H1 (cell line): ENCODE results near the gene FAM240A. TPM values are rescaled to one million over a fixed set of nuclear protein-coding genes. Genes with fewer than 3 reads are reported as not detected.

Experiments
- CTCF ChIA-PET: fragments of 300-600 bp; sonication (Branson Sonifier 250); formaldehyde crosslinking; loops from one replicate; lab custom pipeline; 2021; ENCODE audit not compliant: partially characterized antibody; lab: Charles Lee
- POLR2A ChIA-PET: fragments of 300-600 bp; sonication (Branson Sonifier 250); formaldehyde crosslinking; loops from one replicate; lab custom pipeline; 2021; ENCODE audit warnings: inconsistent platforms; ENCODE audit not compliant: partially characterized antibody; lab: Charles Lee
- DNase-seq, 2 experiments: peaks; one replicate each; pipeline versions ENCODE4 v3.0.0 to v3.0.0-alpha.2; 2010 to 2022; ENCODE audit warnings: low spot score in 2 of 2, low read depth in 1 of 2, mixed read lengths in 1 of 2
- FAIRE-seq: peaks from 2 replicates; lab custom pipeline; 2011; peaks lifted over from hg19 to GRCh38; lab: Jason Lieb, UNC
- H2AFZ ChIP-seq: 2 replicates; pipeline ENCODE4 v1.8.1; 2012; ENCODE audit warnings: low read length, inconsistent platforms
- H2AK5ac ChIP-seq: 2 replicates; pipeline ENCODE4 v1.6.1; 2013; ENCODE audit warnings: low read depth, low read length
- H2BK120ac ChIP-seq: replicated peaks from 2 replicates; pipeline ENCODE3; 2013; ENCODE audit warnings: low read depth, low read length, inconsistent platforms
- H2BK12ac ChIP-seq: 2 replicates; pipeline ENCODE4 v1.6.1; 2013; ENCODE audit warnings: low read depth, low read length
- H2BK15ac ChIP-seq: 2 replicates; pipeline ENCODE4 v1.6.1; 2013; ENCODE audit warnings: low read length
- H2BK20ac ChIP-seq: 2 replicates; pipeline ENCODE4 v1.6.1; 2013; ENCODE audit warnings: low read length
- H2BK5ac ChIP-seq: 2 replicates; pipeline ENCODE4 v1.6.1; 2013; ENCODE audit warnings: low read depth, low read length
- H3K14ac ChIP-seq: 2 replicates; pipeline ENCODE4 v1.6.1; 2013; ENCODE audit warnings: inconsistent platforms; ENCODE audit not compliant: insufficient read length
- H3K18ac ChIP-seq: 2 replicates; pipeline ENCODE4 v1.6.1; 2013; ENCODE audit warnings: low read length; ENCODE audit errors: extremely low read depth
- H3K23ac ChIP-seq: 2 replicates; pipeline ENCODE4 v1.6.1; 2013; ENCODE audit warnings: inconsistent platforms; ENCODE audit not compliant: insufficient read length
- H3K23me2 ChIP-seq: 2 replicates; pipeline ENCODE4 v1.6.1; 2013; ENCODE audit warnings: low read depth, low read length
- H3K27ac ChIP-seq: 2 replicates; pipeline ENCODE4 v1.6.1; 2011; ENCODE audit warnings: low read depth, low read length, inconsistent platforms
- H3K27me3 ChIP-seq, 4 experiments: replicated peaks in 1 of 4; 1 replicate in 1 of 4; 2 replicates in 3 of 4; pipeline versions ENCODE4 v1.6.1 to v1.8.1; 2011 to 2013; ENCODE audit warnings: low read length in 3 of 4, mild to moderate bottlenecking in 3 of 4, inconsistent platforms in 2 of 4, mixed read lengths in 2 of 4, moderate library complexity in 1 of 4; ENCODE audit not compliant: control insufficient read depth in 3 of 4, insufficient read depth in 3 of 4; ENCODE audit errors: extremely low read depth in 1 of 4
- H3K36me3 ChIP-seq, 4 experiments: 2 replicates each; pipeline versions ENCODE4 v1.6.1 to v1.8.1; 2011 to 2013; ENCODE audit warnings: mild to moderate bottlenecking in 4 of 4, low read length in 3 of 4, moderate library complexity in 2 of 4, control low read depth in 1 of 4, inconsistent platforms in 1 of 4; ENCODE audit not compliant: insufficient read depth in 4 of 4, control insufficient read depth in 2 of 4
- H3K4ac ChIP-seq: replicated peaks from 2 replicates; pipeline ENCODE3; 2013; ENCODE audit warnings: low read length, low read depth, mixed read lengths, inconsistent platforms; ENCODE audit not compliant: insufficient read length
- H3K4me1 ChIP-seq, 4 experiments: replicated peaks in 1 of 4; 1 replicate in 1 of 4; 2 replicates in 3 of 4; pipeline versions ENCODE4 v1.6.1 to v1.8.1; 2011 to 2013; ENCODE audit warnings: low read length in 3 of 4, inconsistent platforms in 2 of 4, mixed read lengths in 1 of 4; ENCODE audit not compliant: insufficient read depth in 4 of 4, control insufficient read depth in 3 of 4
- H3K4me2 ChIP-seq, 2 experiments: 2 replicates each; pipeline versions ENCODE4 v1.6.1 to v1.8.1; 2011 to 2013; ENCODE audit warnings: low read depth in 2 of 2, low read length in 2 of 2, control low read depth in 1 of 2, inconsistent platforms in 1 of 2, mild to moderate bottlenecking in 1 of 2; ENCODE audit not compliant: insufficient read depth in 1 of 2
- H3K4me3 ChIP-seq, 4 experiments: fragments of 200-600, 300-600 bp in 1 of 4; sonication (generic), shearing (Covaris generic), sonication (Bioruptor Twin) in 1 of 4; 2 replicates each; pipeline versions ENCODE4 v1.5.1 to v1.8.1; 2011 to 2016; ENCODE audit warnings: low read length in 4 of 4, low read depth in 3 of 4, control low read depth in 2 of 4, inconsistent platforms in 2 of 4, mild to moderate bottlenecking in 2 of 4, mixed read lengths in 1 of 4, moderate library complexity in 1 of 4; ENCODE audit not compliant: insufficient read depth in 2 of 4; ENCODE audit errors: extremely low read depth in 1 of 4
- H3K56ac ChIP-seq: replicated peaks from 2 replicates; pipeline ENCODE3; 2013; ENCODE audit warnings: low read depth, mild to moderate bottlenecking, mixed read lengths, low read length, inconsistent platforms; ENCODE audit not compliant: insufficient read length
- H3K79me1 ChIP-seq: 2 replicates; pipeline ENCODE4 v1.6.1; 2013; ENCODE audit warnings: low read depth, low read length, control low read depth
- H3K79me2 ChIP-seq, 2 experiments: 2 replicates each; pipeline versions ENCODE4 v1.6.1 to v1.8.1; 2012 to 2013; ENCODE audit warnings: low read length in 2 of 2, mild to moderate bottlenecking in 2 of 2, inconsistent platforms in 1 of 2; ENCODE audit not compliant: insufficient read depth in 2 of 2, control insufficient read depth in 1 of 2
- H3K9ac ChIP-seq, 4 experiments: replicated peaks in 1 of 4; 1 replicate in 1 of 4; 2 replicates in 3 of 4; pipeline versions ENCODE4 v1.6.1 to v1.8.1; 2011 to 2013; ENCODE audit warnings: low read depth in 3 of 4, low read length in 3 of 4, control low read depth in 2 of 4, mild to moderate bottlenecking in 2 of 4, moderate library complexity in 2 of 4, inconsistent platforms in 1 of 4; ENCODE audit errors: extremely low read depth in 1 of 4
- H3K9me3 ChIP-seq, 2 experiments: 2 replicates each; pipeline versions ENCODE4 v1.6.1 to v1.8.1; 2012 to 2013; ENCODE audit warnings: mild to moderate bottlenecking in 2 of 2, moderate library complexity in 2 of 2, control low read depth in 1 of 2, inconsistent platforms in 1 of 2, low read depth in 1 of 2, low read length in 1 of 2, mixed read lengths in 1 of 2; ENCODE audit not compliant: insufficient read depth in 2 of 2
- H4K20me1 ChIP-seq, 2 experiments: replicated peaks in 1 of 2; 2 replicates each; pipeline versions ENCODE3 to v1.8.1; 2011 to 2013; ENCODE audit warnings: inconsistent platforms in 2 of 2, low read length in 2 of 2, mild to moderate bottlenecking in 1 of 2; ENCODE audit not compliant: insufficient read depth in 2 of 2, control insufficient read depth in 1 of 2
- H4K5ac ChIP-seq: 2 replicates; pipeline ENCODE4 v1.6.1; 2013; ENCODE audit warnings: low read length, low read depth, mixed read lengths, inconsistent platforms; ENCODE audit not compliant: insufficient read length
- H4K8ac ChIP-seq: 2 replicates; pipeline ENCODE4 v1.8.0; 2013; ENCODE audit warnings: mild to moderate bottlenecking, moderate library complexity, low read length, inconsistent platforms; ENCODE audit not compliant: insufficient read depth; ENCODE audit errors: extremely low read depth
- H4K91ac ChIP-seq: replicated peaks from 2 replicates; pipeline ENCODE3; 2013; ENCODE audit warnings: low read length, mixed read lengths, inconsistent platforms; ENCODE audit not compliant: insufficient read length
- ASH2L ChIP-seq: fragments of 200-600, 300-600 bp; sonication (generic); IDR thresholded peaks from one replicate; pipeline ENCODE4 v1.7.1; 2017; ENCODE audit warnings: low read length
- EP300 ChIP-seq, 2 experiments: IDR thresholded peaks; 1 replicate in 1 of 2; 2 replicates in 1 of 2; pipeline ENCODE4 v1.6.1; 2011 to 2012; ENCODE audit warnings: low read depth in 2 of 2, low read length in 2 of 2, mild to moderate bottlenecking in 2 of 2, borderline replicate concordance in 1 of 2, inconsistent platforms in 1 of 2, moderate library complexity in 1 of 2
- EZH2 ChIP-seq: fragments of 200-600 bp; sonication (generic); IDR thresholded peaks from 2 replicates; pipeline ENCODE4 v1.7.1; 2012; ENCODE audit warnings: low read depth, mild to moderate bottlenecking, moderate library complexity, low read length, inconsistent platforms; ENCODE audit not compliant: severe bottlenecking
- HDAC6 ChIP-seq: IDR thresholded peaks from one replicate; pipeline ENCODE4 v1.7.1; 2012; ENCODE audit warnings: low read depth, mild to moderate bottlenecking, inconsistent platforms, low read length, moderate library complexity
- PHF8 ChIP-seq: fragments of 200-600 bp; sonication (generic); conservative IDR thresholded peaks from 2 replicates; pipeline ENCODE4 v1.7.1; 2012; ENCODE audit warnings: low read depth, mild to moderate bottlenecking, inconsistent platforms, low read length, moderate library complexity
- RAD21 ChIP-seq, 2 experiments: IDR thresholded peaks in 1 of 2; conservative IDR thresholded peaks in 1 of 2; 2 replicates each; pipeline ENCODE4 v1.6.1; 2011; ENCODE audit warnings: low read depth in 2 of 2, low read length in 2 of 2, improper control_type of control experiment in 1 of 2, inconsistent platforms in 1 of 2, mild to moderate bottlenecking in 1 of 2, moderate library complexity in 1 of 2
- SAP30 ChIP-seq: fragments of 300-600 bp; sonication (generic); IDR thresholded peaks from 2 replicates; pipeline ENCODE4 v1.7.1; 2012; ENCODE audit warnings: low read length, moderate library complexity, mild to moderate bottlenecking, inconsistent platforms; ENCODE audit not compliant: insufficient read depth, insufficient replicate concordance
- SIN3A ChIP-seq, 2 experiments: IDR thresholded peaks in 1 of 2; conservative IDR thresholded peaks in 1 of 2; 2 replicates each; pipeline ENCODE4 v1.6.1; 2011 to 2012; ENCODE audit warnings: low read length in 2 of 2, improper control_type of control experiment in 1 of 2, low read depth in 1 of 2, mild to moderate bottlenecking in 1 of 2
- WGBS, 2 experiments: shearing (Covaris generic) in 1 of 2; methylation state at CpG; one replicate each; pipeline versions ENCODE4 v1.1.6 to v1.1.7; 2013 to 2015; ENCODE audit warnings: low lambda C conversion rate in 2 of 2, mixed read lengths in 2 of 2, inconsistent platforms in 1 of 2, low coverage in 1 of 2, missing lambda C conversion rate in 1 of 2; ENCODE audit not compliant: insufficient replicate concordance in 2 of 2, insufficient coverage in 1 of 2, insufficient read length in 1 of 2; ENCODE audit errors: extremely low coverage in 1 of 2, missing lambda C conversion rate in 1 of 2; 5-methylcytosine and 5-hydroxymethylcytosine counted together
- polyA plus RNA-seq, 7 experiments: library from polyadenylated mRNA; depleted of rRNA in 3 of 7; stranded (reverse) in 5 of 7; unstranded in 2 of 7; fragments of >200 nt in 5 of 7; fragments of 200-250 nt in 2 of 7; gene quantifications; 1 replicate in 5 of 7; 2 replicates in 1 of 7; 4 replicates in 1 of 7; pipeline versions ENCODE4 v1.2.1 to v1.2.3, GENCODE V29; 2011 to 2013; ENCODE audit warnings: missing spikeins in 2 of 7, mixed read lengths in 2 of 7
- total RNA-seq: library from RNA; stranded (reverse); fragmentation: NEBNext Ultra II Directional; extraction: Animal tissue kit (Norgen Biotek cat#: 25700); gene quantifications from 2 replicates; pipeline ENCODE4 v1.2.1, GENCODE V29; 2021

Gene FAM240A
- total and polyA plus RNA-seq, 2 of the 8 experiments (the other 6 are each of a cell fraction or from before 2014, with no cell fraction given): 0.08 TPM; not detected in 1

DNA sequence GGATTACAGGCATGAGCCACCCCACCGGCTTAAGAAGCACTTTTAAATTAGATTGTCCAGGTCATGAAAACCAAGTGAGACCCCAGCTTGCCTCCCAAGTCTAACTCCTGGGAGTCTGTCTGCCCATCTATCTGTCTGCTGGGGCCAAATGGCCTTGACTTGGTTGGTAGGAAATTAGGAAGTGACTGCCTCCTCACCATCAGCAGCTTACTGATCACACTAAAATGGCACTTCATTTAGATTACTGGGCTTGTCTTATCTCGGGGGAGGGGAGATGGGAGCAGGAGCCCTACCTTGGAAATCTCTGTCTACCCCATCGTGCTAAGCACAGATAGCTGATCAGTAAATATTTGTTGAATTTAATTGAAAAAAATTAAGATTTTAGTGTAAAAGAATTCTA lies 40.6 kb upstream of the FAM240A start:
- CTCF ChIA-PET: interaction anchor here (1.2 to 2.8 kb wide), 4 partner anchors 11 to 83 kb away, joined by 4 to 10 read pairs (median 6); no protein-coding TSS in a partner anchor

More for the DNA sequence above, 40.6 kb upstream of the FAM240A start:
- Histone ChIP-seq H3K27me3 (no peaks in the 10 kb centered on the region), H3K9ac (no peak overlapping the region), H2BK15ac (no peak overlapping the region), H3K79me2 (no peaks in the 10 kb centered on the region), H3K14ac (no peak overlapping the region), H3K79me1 (no peaks in the 10 kb centered on the region), H3K4me2 (no peak overlapping the region), H2AK5ac (no peak overlapping the region), H2BK120ac (peak overlapping the region; percentile 59), H3K4me1 (peaks cover 12 to 26% (median 17%) of the 10 kb centered on the region in 4 experiments; a peak in 6 of 7 replicates), H3K56ac (no peak overlapping the region), H3K4ac (peak overlapping the region; percentile 91), H3K4me3 (no peak overlapping the region), H2BK12ac (peak overlapping the region; percentile 30), H4K20me1 (no peaks in the 10 kb centered on the region), H3K18ac (peak overlapping the region; percentile 49; the same call in 1 of the 2 replicates), H3K27ac (peak overlapping the region; percentile 1; the same call in 1 of the 2 replicates), H3K9me3 (no peaks in the 10 kb centered on the region), H4K91ac (peak overlapping the region; percentile 13), H2AFZ (no peak overlapping the region), H3K23me2 (peaks cover 9% of the 10 kb centered on the region), H4K5ac (peak overlapping the region; percentile 36), H2BK5ac (peak overlapping the region; percentile 32; the same call in 1 of the 2 replicates), H3K36me3 (no peaks in the 10 kb centered on the region), H4K8ac (no peak overlapping the region), H2BK20ac (peak overlapping the region; percentile 53; the same call in 1 of the 2 replicates), H3K23ac (no peak overlapping the region)
- 83% methylated on average over 3 of the region's 3 CpGs; no CpG with 5 or more reads in 1 of the 2 experiments for WGBS, 2 experiments
- FAIRE-seq (no peak), DNase-seq (no peak)
- TF ChIP-seq EP300 (IDR thresholded peaks at IDR 0.05; ENCODE audit: borderline replicate concordance in 1 of 2, low read depth in 2 of 2, low read length in 2 of 2) (no peak), SIN3A (conservative IDR thresholded peaks at IDR 0.05 in 1 of 2, IDR thresholded peaks at IDR 0.05 in 1 of 2; ENCODE audit: low read depth in 1 of 2, low read length in 2 of 2) (no peak), ASH2L (no peak), EZH2 (no peak), PHF8 (no peak), SAP30 (no peak), RAD21 (IDR thresholded peaks at IDR 0.05 in 1 of 2, conservative IDR thresholded peaks at IDR 0.05 in 1 of 2; ENCODE audit: low read depth in 2 of 2, low read length in 2 of 2) (no peak), HDAC6 (no peak)
- POLR2A ChIA-PET: interaction anchor here (1.2 to 11.9 kb wide), 4 partner anchors 10 to 24 kb away, joined by 3 to 213 read pairs (median 78); no protein-coding TSS in a partner anchor
